Panc1 (cell line): ENCODE data around the gene DNAL4.

ENCODE experiments used
- CTCF ChIP-seq: fragments of 450-650 bp; IDR thresholded peaks from 2 replicates; pipeline ENCODE4 v1.5.1; 2017; ENCODE audit warnings: mild to moderate bottlenecking
- POLR2AphosphoS5 ChIP-seq: IDR thresholded peaks from 2 replicates; pipeline ENCODE4 v1.6.1; 2012; ENCODE audit warnings: mild to moderate bottlenecking, low read depth, low read length, moderate library complexity
- REST ChIP-seq, 2 experiments: IDR thresholded peaks; 2 replicates each; pipeline ENCODE4 v1.6.1; 2011 to 2012; ENCODE audit warnings: low read depth in 2 of 2, control low read depth in 1 of 2, low read length in 1 of 2, mild to moderate bottlenecking in 1 of 2, moderate library complexity in 1 of 2; ENCODE audit not compliant: insufficient read depth in 1 of 2
- SIN3A ChIP-seq: IDR thresholded peaks from 2 replicates; pipeline ENCODE4 v1.6.1; 2012; ENCODE audit warnings: low read depth, mild to moderate bottlenecking, low read length, moderate library complexity, borderline replicate concordance; ENCODE audit not compliant: insufficient read depth
- TCF7L2 ChIP-seq: IDR thresholded peaks from 2 replicates; pipeline ENCODE4 v1.6.1; 2011; ENCODE audit warnings: mild to moderate bottlenecking, low read depth, low read length, inconsistent platforms

GRCh38 chr22:38826386-38826785, 32.4 kb upstream of the DNAL4 start:
- TF ChIP-seq POLR2AphosphoS5 (no peak), SIN3A (no peak), CTCF (no peak), TCF7L2 (no peak), REST (IDR thresholded peaks at IDR 0.05; ENCODE audit: insufficient read depth in 1 of 2, low read depth in 2 of 2, low read length in 1 of 2) (no peak)
